Measurements from ENCODE around the gene RABGGTB.

DNA sequence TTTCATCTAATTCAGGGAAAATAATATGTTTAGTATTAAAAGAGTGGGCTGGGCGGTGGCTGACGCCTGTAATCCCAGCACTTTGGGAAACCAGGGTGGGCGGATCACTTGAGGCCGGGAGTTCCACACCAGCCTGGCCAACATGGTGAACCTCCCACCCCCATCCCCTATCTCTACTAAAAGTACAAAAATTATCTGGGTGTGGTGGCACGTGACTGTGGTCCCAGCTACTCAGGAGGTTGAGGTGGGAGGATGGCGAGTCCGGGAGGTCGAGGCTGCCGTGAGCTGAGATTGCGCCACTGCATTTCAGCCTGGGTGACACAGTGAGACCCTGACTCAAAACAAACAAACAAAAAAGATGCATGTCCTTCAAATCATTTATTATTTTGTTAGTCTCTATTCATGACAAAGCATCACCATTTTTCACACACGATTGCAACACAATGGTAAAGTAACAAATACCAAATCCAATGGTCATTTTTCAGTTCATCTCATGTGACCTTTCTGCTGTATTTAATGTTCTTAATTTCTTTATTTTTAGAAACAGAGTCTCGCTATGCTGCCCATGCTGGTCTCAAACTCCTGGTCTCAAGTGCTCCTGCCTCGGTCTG is 11.7 kb downstream of the RABGGTB start:
- TF ChIP-seq, protein P1, sequence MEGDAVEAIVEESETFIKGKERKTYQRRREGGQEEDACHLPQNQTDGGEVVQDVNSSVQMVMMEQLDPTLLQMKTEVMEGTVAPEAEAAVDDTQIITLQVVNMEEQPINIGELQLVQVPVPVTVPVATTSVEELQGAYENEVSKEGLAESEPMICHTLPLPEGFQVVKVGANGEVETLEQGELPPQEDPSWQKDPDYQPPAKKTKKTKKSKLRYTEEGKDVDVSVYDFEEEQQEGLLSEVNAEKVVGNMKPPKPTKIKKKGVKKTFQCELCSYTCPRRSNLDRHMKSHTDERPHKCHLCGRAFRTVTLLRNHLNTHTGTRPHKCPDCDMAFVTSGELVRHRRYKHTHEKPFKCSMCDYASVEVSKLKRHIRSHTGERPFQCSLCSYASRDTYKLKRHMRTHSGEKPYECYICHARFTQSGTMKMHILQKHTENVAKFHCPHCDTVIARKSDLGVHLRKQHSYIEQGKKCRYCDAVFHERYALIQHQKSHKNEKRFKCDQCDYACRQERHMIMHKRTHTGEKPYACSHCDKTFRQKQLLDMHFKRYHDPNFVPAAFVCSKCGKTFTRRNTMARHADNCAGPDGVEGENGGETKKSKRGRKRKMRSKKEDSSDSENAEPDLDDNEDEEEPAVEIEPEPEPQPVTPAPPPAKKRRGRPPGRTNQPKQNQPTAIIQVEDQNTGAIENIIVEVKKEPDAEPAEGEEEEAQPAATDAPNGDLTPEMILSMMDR (IDR thresholded peaks at IDR 0.05; ENCODE audit: insufficient read depth, low read length) = no peak
- TF ChIP-seq POLR2AphosphoS5 (IDR thresholded peaks at IDR 0.05; ENCODE audit: low read depth) = no peak
